Osteoblast (primary cell): Measurements from ENCODE around the gene ZCCHC13. TPM values are rescaled to one million over a fixed set of nuclear protein-coding genes. Genes with fewer than 3 reads are reported as not detected.
"Not testable (repeated sequence)": the region's sequence is repeated elsewhere in the genome, so short reads cannot be mapped to it uniquely, and the experiment has no call there.

ENCODE experiments used
- DNase-seq: peaks from one replicate; pipeline ENCODE4 v3.0.0; 2011; ENCODE audit warnings: low spot score, mixed read lengths; ENCODE audit not compliant: insufficient read length; ENCODE audit errors: missing footprints
- H2AFZ ChIP-seq: 2 replicates; pipeline ENCODE4 v1.6.0; 2011; ENCODE audit warnings: mild to moderate bottlenecking, low read length
- H3K27ac ChIP-seq: 2 replicates; pipeline ENCODE4 v1.5.1; 2011; ENCODE audit warnings: mild to moderate bottlenecking, low read depth, low read length, moderate library complexity
- H3K27me3 ChIP-seq: 2 replicates; pipeline ENCODE4 v1.6.0; 2012; ENCODE audit warnings: mild to moderate bottlenecking, control low read depth, inconsistent platforms, low read length, moderate library complexity; ENCODE audit not compliant: insufficient read depth
- H3K36me3 ChIP-seq: 2 replicates; pipeline ENCODE4 v1.5.1; 2011; ENCODE audit warnings: mild to moderate bottlenecking, low read length, control low read depth, moderate library complexity; ENCODE audit not compliant: insufficient read depth
- H3K4me1 ChIP-seq: 2 replicates; pipeline ENCODE4 v1.5.1; 2011; ENCODE audit warnings: mild to moderate bottlenecking, low read length, control low read depth, moderate library complexity; ENCODE audit not compliant: insufficient read depth
- H3K4me2 ChIP-seq: 2 replicates; pipeline ENCODE4 v1.6.0; 2011; ENCODE audit warnings: mild to moderate bottlenecking, low read length; ENCODE audit not compliant: insufficient read depth
- H3K4me3 ChIP-seq: fragments of 200-600 bp; sonication (generic); 3 replicates; pipeline ENCODE4 v1.5.1; 2012; ENCODE audit warnings: mild to moderate bottlenecking, low read length, inconsistent platforms; ENCODE audit not compliant: insufficient read depth
- H3K79me2 ChIP-seq: 2 replicates; pipeline ENCODE4 v1.6.0; 2012; ENCODE audit warnings: mild to moderate bottlenecking, low read length, control low read depth, inconsistent platforms; ENCODE audit not compliant: insufficient read depth
- H3K9me3 ChIP-seq: 2 replicates; pipeline ENCODE4 v1.5.1; 2011; ENCODE audit warnings: low read depth, low read length, control low read depth
- H4K20me1 ChIP-seq: 2 replicates; pipeline ENCODE4 v1.6.0; 2012; ENCODE audit warnings: mild to moderate bottlenecking, low read length, control low read depth; ENCODE audit not compliant: insufficient read depth
- total RNA-seq: library from RNA; depleted of rRNA; stranded (reverse); fragments of >200 nt; gene quantifications from 2 replicates; pipeline ENCODE4 v1.2.3, GENCODE V29; 2012
- TF ChIP-seq, protein P1 (sequence below): IDR thresholded peaks from 2 replicates; pipeline ENCODE4 v1.5.1; 2011; ENCODE audit warnings: mild to moderate bottlenecking, low read depth, low read length, moderate library complexity; ENCODE audit errors: extremely low read depth

Gene ZCCHC13
- total RNA-seq, 1 donor = not detected

DNA sequence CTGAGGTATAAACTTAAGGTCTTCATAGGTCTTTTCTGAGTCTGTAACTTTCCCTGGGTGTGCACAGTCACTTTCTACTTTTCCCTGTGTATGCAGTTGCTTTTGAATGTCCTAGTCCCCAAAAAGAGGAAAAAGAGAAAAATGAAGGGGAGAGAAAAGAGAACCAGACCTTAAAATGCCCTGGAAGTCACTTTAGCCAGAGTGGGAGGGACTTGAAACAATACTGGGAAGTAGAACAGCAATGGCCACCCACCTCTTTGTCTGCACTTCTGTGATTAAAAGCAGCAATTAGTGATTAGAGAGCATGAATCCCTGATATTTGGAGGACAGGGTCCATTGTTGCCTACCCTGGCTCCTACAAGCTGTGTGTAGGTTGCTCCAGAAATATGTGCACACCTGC lies 36.1 kb downstream of the ZCCHC13 start:
- Histone ChIP-seq H3K27ac (no peak overlapping the region), H3K27me3 (no peaks in the 10 kb centered on the region), H3K4me1 (peaks cover 6% of the 10 kb centered on the region), H2AFZ (no peak overlapping the region), H3K4me3 (no peak overlapping the region), H3K9me3 (peaks cover 4% of the 10 kb centered on the region), H4K20me1 (no peaks in the 10 kb centered on the region), H3K79me2 (no peaks in the 10 kb centered on the region), H3K36me3 (no peaks in the 10 kb centered on the region), H3K4me2 (no peak overlapping the region)
- no peak for DNase-seq
- TF ChIP-seq, protein P1, sequence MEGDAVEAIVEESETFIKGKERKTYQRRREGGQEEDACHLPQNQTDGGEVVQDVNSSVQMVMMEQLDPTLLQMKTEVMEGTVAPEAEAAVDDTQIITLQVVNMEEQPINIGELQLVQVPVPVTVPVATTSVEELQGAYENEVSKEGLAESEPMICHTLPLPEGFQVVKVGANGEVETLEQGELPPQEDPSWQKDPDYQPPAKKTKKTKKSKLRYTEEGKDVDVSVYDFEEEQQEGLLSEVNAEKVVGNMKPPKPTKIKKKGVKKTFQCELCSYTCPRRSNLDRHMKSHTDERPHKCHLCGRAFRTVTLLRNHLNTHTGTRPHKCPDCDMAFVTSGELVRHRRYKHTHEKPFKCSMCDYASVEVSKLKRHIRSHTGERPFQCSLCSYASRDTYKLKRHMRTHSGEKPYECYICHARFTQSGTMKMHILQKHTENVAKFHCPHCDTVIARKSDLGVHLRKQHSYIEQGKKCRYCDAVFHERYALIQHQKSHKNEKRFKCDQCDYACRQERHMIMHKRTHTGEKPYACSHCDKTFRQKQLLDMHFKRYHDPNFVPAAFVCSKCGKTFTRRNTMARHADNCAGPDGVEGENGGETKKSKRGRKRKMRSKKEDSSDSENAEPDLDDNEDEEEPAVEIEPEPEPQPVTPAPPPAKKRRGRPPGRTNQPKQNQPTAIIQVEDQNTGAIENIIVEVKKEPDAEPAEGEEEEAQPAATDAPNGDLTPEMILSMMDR = no peak

DNA sequence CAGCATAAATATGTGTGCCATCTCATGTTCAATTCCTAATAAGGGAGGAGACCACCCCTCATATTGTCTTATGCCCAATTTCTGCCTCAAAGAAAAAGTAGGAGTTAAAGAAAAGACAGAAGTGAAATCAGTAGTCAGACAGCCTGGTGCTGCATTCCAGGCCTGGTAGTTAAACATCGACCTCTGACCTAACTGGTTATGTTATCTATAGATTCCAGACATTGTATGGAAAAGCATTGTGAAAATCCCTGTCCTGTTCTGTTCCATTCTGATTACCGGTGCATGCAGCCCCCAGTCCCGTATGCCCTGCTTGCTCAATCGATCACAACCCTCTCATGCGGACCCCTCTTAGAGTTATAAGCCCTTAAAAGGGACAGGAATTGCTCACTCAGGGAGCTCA lies 38.2 kb downstream of the ZCCHC13 start:
- H3K27ac ChIP-seq, H3K4me3 ChIP-seq, H4K20me1 ChIP-seq, H3K36me3 ChIP-seq, H3K27me3 ChIP-seq, H3K9me3 ChIP-seq, H3K79me2 ChIP-seq, DNase-seq, H3K4me1 ChIP-seq, H3K4me2 ChIP-seq, H2AFZ ChIP-seq: not testable (repeated sequence)

DNA sequence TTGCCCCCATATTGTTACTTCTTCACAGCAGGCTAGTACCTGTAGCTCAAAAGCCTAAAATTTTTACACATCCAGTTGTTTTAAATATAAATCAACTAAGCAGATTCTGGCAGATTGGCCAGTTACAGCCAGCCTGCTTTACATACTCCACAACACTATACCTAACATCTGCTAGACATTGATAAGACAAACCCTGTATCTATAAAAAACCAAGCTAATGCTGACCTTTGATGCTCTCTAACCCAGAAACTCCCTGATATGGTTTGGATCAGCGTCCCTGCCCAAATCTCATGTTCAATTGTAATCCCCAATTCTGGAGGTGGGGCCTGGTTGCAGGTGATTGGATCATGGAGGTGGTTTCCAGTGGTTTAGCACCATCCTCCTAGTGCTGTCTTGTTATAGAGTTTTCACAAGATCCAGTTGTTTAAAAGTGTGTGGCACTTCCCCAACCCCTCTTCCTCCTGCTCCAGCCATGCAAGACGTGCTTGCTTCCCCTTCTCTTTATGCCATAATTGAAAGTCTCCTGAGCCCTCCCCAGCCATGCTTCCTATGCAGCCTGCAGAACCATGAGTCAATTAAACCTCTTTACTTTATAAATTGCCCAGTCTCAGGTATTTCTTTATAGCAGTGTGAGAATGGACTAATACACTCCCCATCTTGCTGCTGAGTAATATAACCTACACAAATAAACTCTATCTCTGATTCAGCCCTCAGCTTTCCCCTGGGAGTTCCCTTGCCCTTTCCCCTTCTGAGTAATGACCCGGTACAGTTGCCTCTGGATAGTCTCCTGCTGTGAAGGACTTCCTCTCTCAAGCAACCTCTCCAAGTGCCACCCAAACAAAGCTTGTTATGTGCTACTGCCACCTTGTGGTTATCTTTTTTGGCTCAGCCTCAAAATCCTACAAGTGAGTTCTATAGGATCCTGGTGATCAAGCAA lies 39.6 kb downstream of the ZCCHC13 start:
- H3K4me1 ChIP-seq = peaks cover 6% of the 10 kb centered on the region
- peaks cover 2% of the 10 kb centered on the region for H3K9me3 ChIP-seq
- H4K20me1 ChIP-seq = no peaks in the 10 kb centered on the region
- no peak overlapping the region for H2AFZ ChIP-seq
- H3K27ac ChIP-seq = no peak overlapping the region
- H3K79me2 ChIP-seq = no peaks in the 10 kb centered on the region
- TF ChIP-seq, protein P1 = peak; percentile 60
- no peak overlapping the region for H3K4me2 ChIP-seq
- DNase-seq = peak; percentile 90
- peaks cover 4% of the 10 kb centered on the region for H3K27me3 ChIP-seq
- H3K4me3 ChIP-seq = no peak overlapping the region
- no peaks in the 10 kb centered on the region for H3K36me3 ChIP-seq

DNA sequence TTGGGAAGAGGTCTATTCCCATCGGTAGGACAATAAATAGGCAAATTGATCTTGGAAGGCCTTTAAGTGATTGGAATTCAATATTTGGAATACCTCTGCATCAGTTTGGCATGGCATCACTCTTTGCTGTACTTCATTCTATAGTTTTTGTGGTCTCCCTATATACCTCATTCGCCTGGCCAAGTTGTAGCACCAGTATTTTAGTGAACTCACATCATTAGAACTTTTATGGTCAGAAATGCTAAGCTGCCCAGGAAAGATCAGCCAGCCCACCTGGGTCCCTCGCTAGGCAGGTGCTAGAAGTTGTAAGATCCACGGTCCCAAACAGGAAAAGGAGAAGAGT lies 40.3 kb downstream of the ZCCHC13 start:
- H3K79me2 ChIP-seq = no peaks in the 10 kb centered on the region
- no peak overlapping the region for H3K4me2 ChIP-seq
- no peak overlapping the region for H2AFZ ChIP-seq
- no peaks in the 10 kb centered on the region for H3K36me3 ChIP-seq
- peaks cover 4% of the 10 kb centered on the region for H3K27me3 ChIP-seq
- H3K4me1 ChIP-seq = peaks cover 6% of the 10 kb centered on the region
- TF ChIP-seq, protein P1 = no peak
- no peak for DNase-seq
- no peak overlapping the region for H3K27ac ChIP-seq
- H4K20me1 ChIP-seq = no peaks in the 10 kb centered on the region
- no peak overlapping the region for H3K4me3 ChIP-seq
- no peaks in the 10 kb centered on the region for H3K9me3 ChIP-seq
